ENCODE data around the gene NPM3. TPM values are rescaled to one million over a fixed set of nuclear protein-coding genes. Genes with fewer than 3 reads are reported as not detected.

The NPM3 gene
- total and polyA plus RNA-seq, 2 of the 8 experiments (the other 6 are each of a cell fraction or from before 2014, with no cell fraction given): 127 to 175 TPM

DNA sequence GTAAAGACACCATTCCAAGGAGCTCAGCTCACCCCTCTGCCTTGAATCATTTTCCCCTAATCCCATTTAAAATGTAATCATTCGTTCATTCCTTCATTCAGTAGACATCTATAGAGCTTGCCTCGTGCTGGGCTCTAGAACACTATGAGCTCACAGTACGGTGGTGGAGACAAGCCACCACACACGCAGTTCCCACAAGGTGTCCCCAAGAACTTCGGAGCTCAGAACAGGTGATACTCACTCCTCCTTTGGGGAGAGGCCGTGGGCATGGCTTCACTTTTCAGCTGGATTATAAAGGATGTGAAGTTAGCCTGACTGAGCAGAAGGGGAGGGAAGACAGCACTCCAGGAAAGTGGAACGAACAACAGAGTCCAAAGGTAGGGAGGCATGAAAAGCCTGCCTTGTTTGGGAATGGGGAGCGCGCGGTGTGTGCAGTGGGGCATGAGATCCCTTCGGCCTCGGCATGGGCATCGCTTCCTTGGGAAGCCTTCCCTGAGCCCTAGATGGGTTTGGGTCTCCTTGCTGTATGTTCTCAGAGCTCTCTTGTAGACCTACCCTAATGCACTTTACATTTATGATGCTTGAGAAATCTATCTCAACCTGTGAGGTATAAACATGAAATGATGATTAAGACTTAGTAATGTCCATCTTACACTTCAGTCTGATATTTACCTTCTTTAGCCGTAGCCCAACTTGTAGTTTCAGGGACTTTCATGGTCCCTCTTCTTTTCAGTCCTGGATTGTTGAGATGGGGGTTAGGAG lies 35.8 kb upstream of the NPM3 start (continued):
- TF ChIP-seq KDM4A (IDR thresholded peaks at IDR 0.05; ENCODE audit: low read depth, low read length, severe bottlenecking): peak; percentile 11
- TF ChIP-seq, protein P1, sequence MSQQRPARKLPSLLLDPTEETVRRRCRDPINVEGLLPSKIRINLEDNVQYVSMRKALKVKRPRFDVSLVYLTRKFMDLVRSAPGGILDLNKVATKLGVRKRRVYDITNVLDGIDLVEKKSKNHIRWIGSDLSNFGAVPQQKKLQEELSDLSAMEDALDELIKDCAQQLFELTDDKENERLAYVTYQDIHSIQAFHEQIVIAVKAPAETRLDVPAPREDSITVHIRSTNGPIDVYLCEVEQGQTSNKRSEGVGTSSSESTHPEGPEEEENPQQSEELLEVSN (IDR thresholded peaks at IDR 0.05): peak; percentile 41; the same call in 1 of the 2 replicates
- TF ChIP-seq PHF8 (conservative IDR thresholded peaks at IDR 0.05; ENCODE audit: low read depth, low read length): peak; percentile 39; the same call in 1 of the 2 replicates

Data from H1 (cell line).